ENCODE measurements around the gene FTSJ1. TPM values are rescaled to one million over a fixed set of nuclear protein-coding genes. Genes with fewer than 3 reads are reported as not detected.

Gene FTSJ1
- total and polyA plus RNA-seq, 7 donors: 14.5 to 48.4 (median 26.7) TPM

- no peak for TF ChIP-seq CTCF (IDR thresholded peaks at IDR 0.05)
- Histone ChIP-seq H3K27ac (no peak overlapping the region), H3K4me1 (no peaks in the 10 kb centered on the region), H3K4me3 (no peak overlapping the region), H3K36me3 (ENCODE audit: insufficient read depth in 1 of 2, low read depth in 1 of 2) (no peaks in the 10 kb centered on the region), H3K9me3 (peaks cover 3% of the 10 kb centered on the region), H3K27me3 (ENCODE audit: insufficient read depth in 3 of 3, low read length in 2 of 3) (peaks cover 0 to 10% (median 0%) of the 10 kb centered on the region in 3 donors)
- no peak for ATAC-seq
- intact Hi-C loops (cut with DNase I): no loop called here
- WGBS, 3 donors: 83 to 100% (median 88%) methylated on average over 3 of the region's 3 CpGs
- DNase-seq: no peak
These were observed 16.0 kb upstream of the FTSJ1 start for GRCh38 chrX:48460031-48460430.

GRCh38 chrX:48460606-48461005 is 15.4 kb upstream of the FTSJ1 start:
- no peak overlapping the region for H3K27ac ChIP-seq
- no peaks in the 10 kb centered on the region for H3K4me1 ChIP-seq
- DNase-seq: no peak
- intact Hi-C loops (cut with DNase I): no loop called here
- H3K36me3 ChIP-seq (ENCODE audit: insufficient read depth in 1 of 2, low read depth in 1 of 2): no peaks in the 10 kb centered on the region
- 86 to 97% (median 96%) methylated on average over 10 to 11 of the region's 11 CpGs for WGBS, 3 donors
- TF ChIP-seq CTCF (IDR thresholded peaks at IDR 0.05): no peak
- H3K4me3 ChIP-seq: no peak overlapping the region
- ATAC-seq: no peak
- peaks cover 0 to 11% (median 0%) of the 10 kb centered on the region in 3 donors for H3K27me3 ChIP-seq (ENCODE audit: insufficient read depth in 3 of 3, low read length in 2 of 3)
- peaks cover 3% of the 10 kb centered on the region for H3K9me3 ChIP-seq

- Histone ChIP-seq H3K4me3 (no peak overlapping the region), H3K27me3 (ENCODE audit: insufficient read depth in 3 of 3, low read length in 2 of 3) (peaks cover 0 to 17% (median 0%) of the 10 kb centered on the region in 3 donors), H3K9me3 (peaks cover 3% of the 10 kb centered on the region), H3K4me1 (no peaks in the 10 kb centered on the region), H3K27ac (no peak overlapping the region), H3K36me3 (ENCODE audit: insufficient read depth in 1 of 2, low read depth in 1 of 2) (no peaks in the 10 kb centered on the region)
- WGBS, 3 donors: 68 to 84% (median 76%) methylated on average over 4 to 6 of the region's 6 CpGs
- no peak for TF ChIP-seq CTCF (IDR thresholded peaks at IDR 0.05)
- peak in 1 of 4 donors; percentile 29 for ATAC-seq
- intact Hi-C loops (cut with DNase I): no loop called here
- peak in 1 of 2 donors; percentile 54 for DNase-seq
These were observed 14.2 kb upstream of the FTSJ1 start for GRCh38 chrX:48461830-48462229.

GRCh38 chrX:48465336-48465933 is 10.6 kb upstream of the FTSJ1 start:
- ATAC-seq: no peak
- H3K9me3 ChIP-seq: no peaks in the 10 kb centered on the region

More at GRCh38 chrX:48465336-48465933, 10.6 kb upstream of the FTSJ1 start:
- intact Hi-C loops (cut with DNase I): no loop called here
- no peak for TF ChIP-seq CTCF (IDR thresholded peaks at IDR 0.05)
- 53 to 67% (median 57%) methylated on average over 10 of the region's 10 CpGs for WGBS, 3 donors
- peaks cover 0 to 22% (median 0%) of the 10 kb centered on the region in 3 donors for H3K27me3 ChIP-seq (ENCODE audit: insufficient read depth in 3 of 3, low read length in 2 of 3)
- H3K27ac ChIP-seq: no peak overlapping the region
- DNase-seq: no peak
- H3K4me1 ChIP-seq: no peaks in the 10 kb centered on the region
- no peak overlapping the region for H3K4me3 ChIP-seq
- H3K36me3 ChIP-seq (ENCODE audit: insufficient read depth in 1 of 2, low read depth in 1 of 2): no peaks in the 10 kb centered on the region
